OCI-LY3 (cell line): ENCODE measurements around the gene COLGALT1.

Source experiments
- H2AFZ ChIP-seq: fragments of 200-600, 300-600 bp; shearing (Covaris generic); 2 replicates; pipeline ENCODE4 v1.6.0; 2014; ENCODE audit warnings: antibody characterized with exemption, low read depth, low read length
- H3K27ac ChIP-seq: fragments of 200-600, 300-600 bp; sonication (generic); 2 replicates; pipeline ENCODE4 v1.5.1; 2014; ENCODE audit warnings: mild to moderate bottlenecking, low read length, moderate library complexity, mixed read lengths
- H3K27me3 ChIP-seq: fragments of 200-600, 300-600 bp; sonication (generic); 2 replicates; pipeline ENCODE4 v1.6.1; 2014; ENCODE audit warnings: low read depth, low read length, mixed read lengths
- H3K36me3 ChIP-seq: fragments of 200-600, 300-600 bp; sonication (generic); replicated peaks from 2 replicates; pipeline ENCODE3; 2014; ENCODE audit warnings: low read depth, low read length, mixed read lengths
- H3K4me1 ChIP-seq: fragments of 300-600, 200-600 bp; sonication (generic); 2 replicates; pipeline ENCODE4 v1.6.1; 2014; ENCODE audit warnings: low read length, mixed read lengths
- H3K4me2 ChIP-seq: fragments of 200-600, 300-600 bp; sonication (generic); 2 replicates; pipeline ENCODE4 v1.6.1; 2014; ENCODE audit warnings: low read length, mixed read lengths
- H3K4me3 ChIP-seq: fragments of 300-600, 200-600 bp; sonication (generic); 2 replicates; pipeline ENCODE4 v1.5.1; 2014; ENCODE audit warnings: antibody characterized with exemption, mild to moderate bottlenecking, low read length, moderate library complexity
- H3K79me2 ChIP-seq: fragments of 300-600, 200-600 bp; shearing (Covaris generic); 2 replicates; pipeline ENCODE4 v1.6.1; 2014; ENCODE audit warnings: mild to moderate bottlenecking, low read length, mixed read lengths
- H3K9ac ChIP-seq: fragments of 300-600, 200-600 bp; shearing (Covaris generic); 2 replicates; pipeline ENCODE4 v1.6.0; 2014; ENCODE audit warnings: mild to moderate bottlenecking, low read length, moderate library complexity
- H3K9me3 ChIP-seq: fragments of 200-600, 300-600 bp; shearing (Covaris generic); 2 replicates; pipeline ENCODE4 v1.6.1; 2014; ENCODE audit warnings: low read length, mixed read lengths; ENCODE audit not compliant: insufficient read depth
- H4K20me1 ChIP-seq: fragments of 200-600, 300-600 bp; sonication (generic); 2 replicates; pipeline ENCODE4 v1.6.1; 2016; ENCODE audit warnings: low read length, mixed read lengths; ENCODE audit not compliant: insufficient read depth
- EZH2phosphoT487 ChIP-seq: fragments of 200-600 bp; shearing (Covaris generic); IDR thresholded peaks from 2 replicates; pipeline ENCODE4 v1.6.1; 2018; ENCODE audit warnings: antibody characterized with exemption, mixed run types, low read depth
- TF ChIP-seq, protein P1 (sequence below): fragments of 200-600, 300-600 bp; sonication (generic); IDR thresholded peaks from 2 replicates; pipeline ENCODE4 v1.5.1; 2014; ENCODE audit warnings: antibody characterized with exemption, low read length, low read depth

Gene COLGALT1

DNA sequence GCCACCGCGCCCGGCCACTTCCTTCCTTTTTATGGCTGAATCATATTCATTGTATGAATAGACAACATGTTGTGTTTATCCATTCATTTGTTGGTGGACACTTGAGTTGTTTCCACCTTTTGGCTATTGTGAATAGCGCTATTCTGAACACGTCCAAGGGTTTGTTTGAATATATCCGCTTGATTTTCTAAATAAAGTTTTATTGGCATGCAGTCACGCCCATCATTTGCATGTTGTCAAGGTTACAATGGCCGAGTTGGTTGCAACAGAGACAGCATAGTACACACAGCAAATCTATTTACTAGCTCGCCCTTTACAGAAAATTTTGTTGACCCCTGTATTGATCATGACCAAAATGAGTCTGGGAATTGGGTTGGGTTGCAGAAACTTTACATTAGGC lies 43.5 kb downstream of the COLGALT1 start:
- Histone ChIP-seq H3K36me3 (no peaks in the 10 kb centered on the region), H3K27me3 (peaks cover 35% of the 10 kb centered on the region), H3K27ac (no peak overlapping the region), H3K9me3 (no peaks in the 10 kb centered on the region), H3K4me2 (no peak overlapping the region), H3K4me3 (no peak overlapping the region), H2AFZ (no peak overlapping the region), H4K20me1 (no peaks in the 10 kb centered on the region), H3K4me1 (peaks cover 12% of the 10 kb centered on the region), H3K79me2 (no peaks in the 10 kb centered on the region), H3K9ac (no peak overlapping the region)
- TF ChIP-seq EZH2phosphoT487, result no peak
- TF ChIP-seq, protein P1, sequence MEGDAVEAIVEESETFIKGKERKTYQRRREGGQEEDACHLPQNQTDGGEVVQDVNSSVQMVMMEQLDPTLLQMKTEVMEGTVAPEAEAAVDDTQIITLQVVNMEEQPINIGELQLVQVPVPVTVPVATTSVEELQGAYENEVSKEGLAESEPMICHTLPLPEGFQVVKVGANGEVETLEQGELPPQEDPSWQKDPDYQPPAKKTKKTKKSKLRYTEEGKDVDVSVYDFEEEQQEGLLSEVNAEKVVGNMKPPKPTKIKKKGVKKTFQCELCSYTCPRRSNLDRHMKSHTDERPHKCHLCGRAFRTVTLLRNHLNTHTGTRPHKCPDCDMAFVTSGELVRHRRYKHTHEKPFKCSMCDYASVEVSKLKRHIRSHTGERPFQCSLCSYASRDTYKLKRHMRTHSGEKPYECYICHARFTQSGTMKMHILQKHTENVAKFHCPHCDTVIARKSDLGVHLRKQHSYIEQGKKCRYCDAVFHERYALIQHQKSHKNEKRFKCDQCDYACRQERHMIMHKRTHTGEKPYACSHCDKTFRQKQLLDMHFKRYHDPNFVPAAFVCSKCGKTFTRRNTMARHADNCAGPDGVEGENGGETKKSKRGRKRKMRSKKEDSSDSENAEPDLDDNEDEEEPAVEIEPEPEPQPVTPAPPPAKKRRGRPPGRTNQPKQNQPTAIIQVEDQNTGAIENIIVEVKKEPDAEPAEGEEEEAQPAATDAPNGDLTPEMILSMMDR, result no peak

DNA sequence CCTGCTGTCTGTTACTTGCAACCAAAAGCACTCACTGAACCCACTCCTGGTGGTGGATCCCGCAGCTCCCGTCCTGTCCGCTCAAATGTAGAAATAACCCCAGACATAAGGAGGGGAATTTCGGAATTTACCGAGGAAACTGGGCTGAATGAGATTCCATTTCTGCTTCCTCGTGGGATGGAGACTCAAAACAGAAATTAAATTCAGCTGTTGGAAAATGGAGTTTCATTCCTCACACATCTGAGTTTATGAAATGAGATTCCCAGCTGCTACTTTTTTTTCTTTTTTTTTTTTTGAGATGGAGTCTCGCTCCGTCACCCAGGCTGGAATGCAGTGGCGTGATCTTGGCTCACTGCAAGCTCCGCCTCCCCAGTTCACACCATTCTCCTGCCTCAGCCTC lies 44.3 kb downstream of the COLGALT1 start:
- Histone ChIP-seq H3K4me3 (no peak overlapping the region), H3K9ac (no peak overlapping the region), H3K36me3 (no peaks in the 10 kb centered on the region), H3K4me2 (no peak overlapping the region), H3K27ac (no peak overlapping the region), H3K4me1 (peaks cover 12% of the 10 kb centered on the region), H3K9me3 (no peaks in the 10 kb centered on the region), H2AFZ (no peak overlapping the region), H3K27me3 (peaks cover 41% of the 10 kb centered on the region), H3K79me2 (no peaks in the 10 kb centered on the region), H4K20me1 (no peaks in the 10 kb centered on the region)
- TF ChIP-seq EZH2phosphoT487, result no peak
- TF ChIP-seq, protein P1, result no peak

DNA sequence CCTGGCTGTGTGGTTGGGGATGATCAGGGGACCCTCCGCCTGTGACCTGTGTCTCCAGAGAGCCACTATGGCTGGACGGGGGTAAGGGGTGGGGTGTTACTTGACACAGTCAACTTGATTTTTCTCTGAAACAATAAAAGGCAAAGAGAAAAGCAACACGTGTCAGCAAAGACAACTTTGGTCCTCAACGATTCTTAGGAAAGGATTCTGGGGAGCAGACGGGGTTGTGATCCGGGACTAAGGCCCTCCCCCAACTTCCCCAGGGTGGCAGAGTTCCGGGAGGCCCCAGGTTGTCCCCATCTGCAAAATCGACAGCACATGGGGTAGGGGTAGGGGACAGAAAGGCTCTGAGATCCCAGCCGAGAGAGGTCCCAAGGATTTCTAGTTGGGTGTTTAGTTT lies 46.2 kb downstream of the COLGALT1 start:
- H3K4me2 ChIP-seq, result peak overlapping the region; percentile 64
- no peaks in the 10 kb centered on the region for H3K36me3 ChIP-seq
- peak overlapping the region; percentile 86 for H2AFZ ChIP-seq
- peaks cover 44% of the 10 kb centered on the region for H3K27me3 ChIP-seq
- peaks cover 14% of the 10 kb centered on the region for H3K4me1 ChIP-seq
- no peaks in the 10 kb centered on the region for H4K20me1 ChIP-seq
- TF ChIP-seq, protein P1, result no peak
- TF ChIP-seq EZH2phosphoT487, result no peak
- H3K9ac ChIP-seq, result no peak overlapping the region
- H3K27ac ChIP-seq, result no peak overlapping the region
- H3K9me3 ChIP-seq, result no peaks in the 10 kb centered on the region
- H3K79me2 ChIP-seq, result no peaks in the 10 kb centered on the region
- H3K4me3 ChIP-seq, result peak overlapping the region; percentile 45

DNA sequence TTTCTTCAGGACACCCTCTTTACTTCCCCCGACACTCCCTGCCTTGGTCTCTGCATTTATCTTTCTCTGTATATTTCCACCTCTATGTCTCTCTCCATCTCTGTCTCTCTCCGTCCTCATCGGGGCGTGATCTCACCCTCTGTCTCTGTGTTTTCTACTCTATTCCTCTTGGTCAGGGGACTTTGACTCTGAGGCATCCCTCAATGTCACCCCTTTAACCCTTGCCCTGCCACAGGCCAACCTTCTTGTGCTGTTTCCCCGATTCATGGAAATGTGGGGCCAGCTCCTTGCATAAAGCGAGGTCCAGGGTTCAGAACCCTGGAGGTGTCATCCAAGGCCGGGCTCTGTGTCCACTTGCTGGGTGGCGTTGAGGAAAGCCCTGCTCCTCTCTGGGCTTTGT lies 46.8 kb downstream of the COLGALT1 start:
- Histone ChIP-seq H3K27me3 (peaks cover 44% of the 10 kb centered on the region), H3K9me3 (no peaks in the 10 kb centered on the region), H3K4me3 (peak overlapping the region; percentile 45; the same call in 1 of the 2 replicates), H3K9ac (no peak overlapping the region), H3K36me3 (no peaks in the 10 kb centered on the region), H3K4me2 (peak overlapping the region; percentile 64), H2AFZ (no peak overlapping the region; the same call in 1 of the 2 replicates), H4K20me1 (no peaks in the 10 kb centered on the region), H3K4me1 (peaks cover 14% of the 10 kb centered on the region), H3K79me2 (no peaks in the 10 kb centered on the region), H3K27ac (no peak overlapping the region)
- no peak for TF ChIP-seq EZH2phosphoT487
- TF ChIP-seq, protein P1, result no peak
